Left renal cortex interstitium (tissue), 4 donors: ENCODE measurements around the gene CTNNBIP1. TPM values are rescaled to one million over a fixed set of nuclear protein-coding genes. Genes with fewer than 3 reads are reported as not detected.

Source experiments
- DNase-seq, 4 donors: peaks; one replicate each; pipeline ENCODE4 v3.0.0-alpha.2; 2013; ENCODE audit warnings: low read depth in 4 of 4, low spot score in 2 of 4, missing footprints in 1 of 4
- polyA plus RNA-seq, 4 donors: library from polyadenylated mRNA; unstranded; fragments of 120-200 nt; gene quantifications; one replicate each; pipeline ENCODE4 v1.2.1, GENCODE V29; 2013; ENCODE audit not compliant: insufficient read length in 4 of 4

CTNNBIP1 gene
- polyA plus RNA-seq, 4 donors = 31.3 to 50.1 (median 32.3) TPM

DNA sequence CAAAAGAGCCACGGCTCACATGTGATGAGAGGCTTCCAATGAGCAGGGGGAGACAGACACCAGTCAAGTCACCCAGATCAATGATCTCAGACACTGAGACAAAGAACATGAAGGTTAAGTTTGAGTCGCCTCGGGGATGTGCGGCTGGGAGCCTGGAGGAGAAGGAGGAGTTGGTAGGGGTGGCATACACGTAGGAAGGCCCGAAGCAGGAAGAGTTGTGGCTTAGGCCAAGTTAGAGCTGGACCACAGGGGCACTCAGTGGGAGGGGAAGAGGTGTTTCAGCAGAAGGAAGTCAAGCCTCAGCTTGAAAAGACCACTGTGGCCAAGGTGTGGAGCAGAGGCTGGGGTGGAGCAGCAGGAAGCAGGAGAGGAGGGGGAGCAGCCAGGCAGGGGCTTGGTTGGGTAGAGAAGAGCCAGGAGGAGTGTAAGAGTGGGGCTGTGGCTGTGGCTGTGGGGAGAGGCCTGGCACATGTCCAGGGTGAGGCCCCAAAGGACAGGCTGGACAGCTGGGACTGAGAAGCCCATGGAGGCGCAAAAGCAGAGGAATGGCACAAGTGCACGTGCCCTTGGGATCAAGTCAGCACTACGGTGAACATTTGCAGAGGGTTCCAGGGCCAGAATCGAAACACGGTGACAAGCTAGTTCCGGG is 27.6 kb downstream of the CTNNBIP1 start:
- DNase-seq = no peak

DNA sequence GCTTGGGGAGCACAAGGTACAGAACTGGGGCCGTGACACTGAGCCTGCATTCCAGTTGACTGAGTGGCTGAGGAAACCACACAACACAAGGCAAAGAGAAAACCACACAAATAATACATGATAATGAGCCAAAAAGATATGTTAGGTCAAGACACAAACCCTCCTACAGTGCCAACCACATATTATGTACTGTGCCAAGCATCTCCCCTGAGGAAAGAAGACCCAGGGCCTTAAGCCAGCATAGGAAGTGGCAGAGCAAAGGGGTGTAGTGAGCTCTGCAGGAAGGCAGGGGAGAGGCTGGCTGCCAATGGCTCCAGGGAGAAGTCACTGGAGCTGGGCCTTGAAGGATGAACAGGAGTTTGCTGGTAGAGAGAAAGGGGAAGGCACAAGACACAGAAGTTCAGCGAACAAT is 28.2 kb downstream of the CTNNBIP1 start:
- DNase-seq = no peak

DNA sequence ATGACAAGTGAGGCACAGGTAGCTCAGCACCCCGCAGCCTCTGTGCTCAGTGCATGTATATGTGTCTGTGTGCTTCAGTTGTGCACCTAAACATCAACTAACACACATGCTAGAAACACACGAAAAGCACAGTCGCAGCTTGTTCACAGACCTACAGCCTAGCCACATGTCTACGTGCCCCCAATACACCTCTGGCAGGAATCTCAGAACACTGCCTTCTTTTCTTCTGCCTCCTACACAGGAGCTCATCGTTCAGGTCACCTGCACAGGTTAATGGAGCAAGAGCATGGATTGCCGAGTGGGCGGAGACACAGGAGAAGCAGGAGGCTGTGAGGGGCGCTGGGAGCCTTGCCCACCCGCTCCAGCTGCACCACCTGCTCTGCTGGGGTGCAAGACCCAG is 31.7 kb downstream of the CTNNBIP1 start:
- no peak for DNase-seq

GRCh38 chr1:9877962-9878361 is 32.1 kb downstream of the CTNNBIP1 start:
- no peak for DNase-seq

GRCh38 chr1:9875636-9876000 is 34.5 kb downstream of the CTNNBIP1 start:
- DNase-seq = no peak

DNA sequence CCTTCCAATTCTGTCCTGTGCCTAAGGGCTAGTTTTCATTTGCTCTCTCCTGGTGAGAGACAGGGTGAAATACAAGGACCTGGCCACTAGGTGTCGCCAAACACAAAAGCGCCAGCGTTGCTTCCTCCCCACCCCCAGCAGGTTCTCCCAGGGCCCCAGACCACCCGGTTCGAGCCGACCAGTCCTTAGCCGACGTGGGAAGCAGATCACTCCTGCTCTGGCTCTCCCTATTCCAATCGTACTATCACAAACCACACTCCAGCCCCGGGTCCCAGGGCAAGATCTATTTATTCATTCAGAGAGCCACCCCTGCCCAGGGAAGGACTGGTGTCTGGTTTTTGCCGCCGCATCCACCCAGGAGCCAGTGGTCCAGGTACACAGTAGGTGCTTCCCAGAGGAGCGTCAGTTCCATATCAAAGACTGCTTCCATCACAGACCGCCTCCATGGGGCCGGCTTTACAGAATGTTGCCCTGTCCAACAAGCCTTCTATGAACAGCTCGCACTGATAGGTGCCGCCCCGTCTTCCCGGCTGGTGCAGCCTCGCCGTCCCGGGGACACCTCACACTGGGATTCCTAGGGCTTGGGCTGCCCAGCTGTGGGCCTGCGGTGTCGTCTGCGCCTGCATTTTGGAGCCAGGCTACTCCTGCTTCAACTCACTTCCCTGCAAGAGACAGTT is 35.0 kb downstream of the CTNNBIP1 start:
- peak in 3 of 4 donors; percentile 53 to 71 (median 55) for DNase-seq

DNA sequence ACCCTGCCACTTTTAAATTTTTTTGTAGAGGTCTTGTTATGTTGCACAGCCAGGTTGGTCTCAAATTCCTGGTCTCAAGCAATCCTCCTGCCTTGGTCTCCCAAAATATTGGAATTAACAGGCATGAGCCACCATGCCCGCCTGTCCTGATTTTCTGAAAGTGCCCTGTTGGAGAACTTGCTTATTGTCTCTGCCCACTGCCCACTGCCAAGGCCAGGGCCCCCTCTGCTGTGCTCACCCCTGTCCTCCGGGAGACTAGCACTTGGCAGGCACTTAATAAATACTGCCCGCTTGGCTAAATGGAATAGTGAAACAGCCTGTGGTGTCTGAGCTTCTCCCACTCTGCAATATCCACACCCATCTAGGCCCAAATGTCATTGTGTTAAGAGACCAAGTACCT is 35.7 kb downstream of the CTNNBIP1 start:
- DNase-seq = no peak

DNA sequence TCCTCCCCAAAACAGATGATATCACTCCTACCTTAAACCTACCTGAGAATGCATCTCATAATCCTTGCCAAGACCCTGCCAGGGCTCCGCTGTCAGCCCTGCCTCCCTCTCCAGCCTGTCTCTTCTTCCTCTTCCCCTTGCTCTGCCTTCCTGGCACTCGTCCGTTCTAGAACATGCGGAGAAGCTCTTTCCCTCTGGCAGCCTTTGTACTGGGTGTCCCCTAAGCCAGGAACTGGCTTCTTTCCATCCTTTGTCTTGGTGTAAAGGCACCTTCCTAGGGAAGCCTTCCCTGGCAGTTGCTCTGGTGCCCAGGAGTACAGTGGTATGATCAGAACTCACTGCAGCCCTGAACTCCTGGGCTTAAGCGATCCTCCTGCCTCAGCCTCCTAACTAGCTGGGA is 36.1 kb downstream of the CTNNBIP1 start:
- no peak for DNase-seq

DNA sequence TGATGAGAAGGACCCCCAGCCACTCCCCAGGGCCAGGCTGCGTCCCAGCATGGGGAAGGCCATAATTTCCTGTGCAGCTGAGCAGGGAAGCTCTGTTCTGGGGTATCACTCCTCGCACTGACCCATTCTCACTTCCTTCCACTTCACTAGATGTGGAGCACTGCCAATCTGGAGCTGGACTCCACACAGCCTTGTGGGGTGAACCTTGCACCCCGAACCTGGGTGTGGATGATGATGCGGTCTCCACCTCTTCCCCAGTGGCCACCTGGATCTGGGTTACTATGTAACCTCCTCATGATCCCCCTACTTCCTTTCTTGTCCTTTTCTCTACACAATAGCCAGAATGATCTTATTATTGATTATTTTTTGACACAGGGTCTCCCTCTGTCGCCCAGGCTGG is 36.7 kb downstream of the CTNNBIP1 start:
- no peak for DNase-seq

DNA sequence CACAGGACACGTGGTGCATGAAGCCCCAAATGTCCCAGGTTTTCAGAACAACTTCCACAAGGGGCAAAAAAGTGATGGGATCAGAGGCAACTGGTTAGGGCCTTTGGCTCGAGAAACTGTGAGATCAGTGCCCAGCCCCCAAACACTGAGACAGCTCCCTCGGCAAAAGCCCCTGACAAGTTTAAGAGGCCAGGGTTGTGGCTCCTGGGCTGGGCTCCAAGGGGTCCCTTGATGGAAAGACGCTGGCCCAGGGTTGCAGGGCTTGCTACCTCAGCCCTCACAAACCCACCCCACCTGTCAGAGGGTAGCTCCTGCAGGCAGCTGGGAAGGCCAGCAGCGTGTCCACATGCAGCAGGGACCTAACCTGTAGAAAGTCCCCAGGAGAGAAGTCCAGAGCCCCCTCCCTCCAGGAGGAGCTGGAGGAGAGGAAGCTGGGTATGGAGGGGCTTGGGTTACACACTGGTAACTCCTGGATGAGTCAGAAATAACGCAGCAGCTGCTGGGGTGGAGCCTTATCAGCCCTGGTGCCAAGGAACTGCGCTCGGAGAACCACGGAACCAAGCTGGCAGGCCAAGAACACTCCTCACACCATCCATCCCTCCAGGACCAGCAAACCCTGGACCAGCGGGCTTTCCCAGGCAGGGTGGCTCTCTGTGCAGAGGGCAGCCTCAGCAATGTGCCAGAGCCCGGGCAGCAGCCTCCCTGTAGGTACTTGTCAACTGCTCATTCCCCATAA is 37.5 kb downstream of the CTNNBIP1 start:
- DNase-seq = no peak

GRCh38 chr1:9871707-9872425 is 38.2 kb downstream of the CTNNBIP1 start:
- DNase-seq = no peak

DNA sequence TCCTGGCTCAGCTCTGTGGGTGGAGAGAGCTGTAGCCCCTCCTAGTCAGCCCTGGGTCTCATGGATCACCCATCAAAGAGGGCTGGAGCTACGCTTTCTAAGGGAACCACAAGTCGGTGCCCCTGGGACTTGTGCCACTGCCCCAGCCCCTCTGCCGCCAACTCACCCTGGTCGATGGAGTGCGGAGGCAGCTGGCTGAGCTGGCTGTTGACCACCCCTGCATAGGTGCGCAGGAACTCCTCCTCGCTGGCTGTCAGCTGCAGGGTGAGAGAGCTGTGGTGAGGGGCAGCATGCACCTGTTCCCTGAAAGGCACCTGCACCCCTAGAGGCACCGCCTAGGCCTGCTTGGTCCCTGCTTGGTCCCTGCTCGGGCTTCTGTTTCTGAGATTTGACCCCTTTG is 39.0 kb downstream of the CTNNBIP1 start:
- DNase-seq = no peak

DNA sequence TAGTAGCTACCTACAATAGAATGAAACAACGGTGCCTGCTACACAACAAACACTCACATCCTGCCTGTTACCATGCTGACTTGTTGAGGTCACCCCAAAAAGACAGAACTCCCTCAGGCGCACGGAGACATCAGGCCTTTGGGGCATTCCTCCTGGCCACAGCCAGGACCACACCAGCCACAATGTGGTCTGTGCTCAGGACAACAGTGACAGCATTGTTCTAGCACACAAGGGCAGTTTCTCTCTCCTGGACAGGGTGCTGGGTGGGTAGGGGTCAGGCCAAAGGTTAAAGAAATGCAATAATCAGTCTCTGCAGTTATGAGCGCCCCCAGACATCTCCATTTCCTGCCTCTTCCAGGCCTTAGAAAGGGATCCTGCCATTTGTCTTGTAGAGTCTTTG is 39.5 kb downstream of the CTNNBIP1 start:
- no peak for DNase-seq

- no peak for DNase-seq
These were observed 40.2 kb downstream of the CTNNBIP1 start for GRCh38 chr1:9869831-9870251.

DNA sequence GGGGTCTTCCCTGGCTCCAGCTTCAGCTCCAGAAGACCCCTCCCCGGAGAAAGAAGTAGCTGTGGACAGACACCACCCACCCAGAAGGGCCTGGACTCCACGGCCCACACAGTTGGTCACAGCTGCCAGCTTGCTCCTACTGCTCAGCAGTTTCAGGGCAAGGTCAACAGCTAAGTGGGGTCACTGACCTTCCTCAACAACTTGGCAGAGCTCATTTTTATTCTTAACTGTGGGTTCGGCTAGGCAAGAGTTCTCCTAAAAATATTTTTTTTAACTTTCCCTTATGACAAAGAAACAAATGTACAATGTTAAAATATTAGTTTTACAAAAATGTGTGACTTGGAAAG is 41.9 kb downstream of the CTNNBIP1 start:
- no peak for DNase-seq

GRCh38 chr1:9867408-9868243 is 42.4 kb downstream of the CTNNBIP1 start:
- peak in 3 of 4 donors; percentile 35 to 62 (median 46) for DNase-seq

DNA sequence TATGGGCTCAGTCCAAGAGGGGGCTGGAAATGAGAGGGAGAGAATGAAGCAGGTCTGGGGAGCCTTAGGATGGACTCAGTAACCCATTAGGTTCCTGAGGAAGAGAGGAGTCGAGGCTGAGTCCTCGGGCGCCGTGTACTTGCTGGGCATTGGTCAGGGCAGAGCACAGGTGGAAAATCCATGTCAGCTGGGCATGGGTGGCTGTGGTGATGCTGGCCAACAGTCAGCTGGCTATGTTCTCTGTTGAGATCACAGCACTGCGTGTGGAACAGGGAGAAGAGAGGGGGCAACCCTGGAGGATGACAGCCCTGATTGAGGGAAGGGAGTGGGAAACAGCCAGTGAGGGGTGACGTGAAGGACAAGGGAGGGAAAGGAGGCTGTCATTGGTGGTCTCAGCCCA is 43.2 kb downstream of the CTNNBIP1 start:
- no peak for DNase-seq

DNA sequence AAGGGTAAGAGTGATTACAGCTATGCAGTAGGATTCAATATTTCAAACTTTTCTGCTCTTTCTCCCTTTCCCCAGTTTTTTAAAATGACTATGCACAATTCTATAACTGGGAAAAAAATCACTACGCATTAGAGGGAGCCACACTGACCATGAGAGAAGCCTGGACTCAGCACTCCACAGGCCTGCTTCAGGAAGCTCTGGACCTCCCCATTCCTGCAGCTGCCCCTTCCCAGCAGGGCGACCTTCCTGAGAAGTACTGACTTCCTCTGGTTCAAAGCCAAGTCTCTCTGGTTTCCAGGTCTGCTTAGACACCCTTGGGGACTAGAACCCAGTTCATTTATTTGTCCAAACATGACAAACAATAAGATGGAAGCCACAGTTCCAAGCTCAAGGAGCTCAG is 44.3 kb downstream of the CTNNBIP1 start:
- no peak for DNase-seq

- no peak for DNase-seq
These were observed 46.7 kb downstream of the CTNNBIP1 start for GRCh38 chr1:9863371-9863770.

- no peak for DNase-seq
These were observed 48.7 kb downstream of the CTNNBIP1 start for GRCh38 chr1:9861360-9861759.
